Brain microvascular endothelial cell (primary cell): ENCODE data around the gene OR13A1.
"Not testable (repeated sequence)": the region's sequence is repeated elsewhere in the genome, so short reads cannot be mapped to it uniquely, and the experiment has no call there.

Source experiments
- DNase-seq: peaks from one replicate; pipeline ENCODE4 v3.0.0-alpha.2; 2020
- H3K27ac ChIP-seq: fragments of 250-450 bp; sonication (Bioruptor Pico); 2 replicates; pipeline ENCODE4 v1.5.1; 2020; ENCODE audit warnings: mild to moderate bottlenecking, moderate library complexity
- H3K27me3 ChIP-seq: fragments of 250-450 bp; sonication (Bioruptor Pico); replicated peaks from 2 replicates; pipeline ENCODE4 v1.5.1; 2020; ENCODE audit warnings: mild to moderate bottlenecking
- H3K36me3 ChIP-seq: fragments of 250-450 bp; sonication (Bioruptor Pico); replicated peaks from 2 replicates; pipeline ENCODE4 v1.5.1; 2020; ENCODE audit warnings: mild to moderate bottlenecking
- H3K4me3 ChIP-seq: 2 replicates; pipeline ENCODE4 v1.5.1; 2011; ENCODE audit warnings: low read depth, mild to moderate bottlenecking, control low read depth, low read length, moderate library complexity
- CTCF ChIP-seq: IDR thresholded peaks from 2 replicates; pipeline ENCODE4 v1.5.1; 2011; ENCODE audit warnings: low read depth, mild to moderate bottlenecking, moderate library complexity, low read length, control low read depth, inconsistent platforms; ENCODE audit errors: missing control alignments
- in situ Hi-C: cut with HindIII; loops from 2 replicates; pipeline ENCODE4 v1.10.0; 2017; ENCODE audit warnings: low sequenced_read_pairs, low pct_ligation_motif_present

Gene OR13A1

GRCh38 chr10:45339894-45340293 is 24.5 kb upstream of the OR13A1 start:
- H3K27ac ChIP-seq = no peak overlapping the region
- no peak overlapping the region for H3K4me3 ChIP-seq
- H3K27me3 ChIP-seq = no peaks in the 10 kb centered on the region
- no peaks in the 10 kb centered on the region for H3K36me3 ChIP-seq
- no peak for TF ChIP-seq CTCF
- in situ Hi-C loops = no loop called here
- DNase-seq = no peak

GRCh38 chr10:45331824-45332223 is 16.4 kb upstream of the OR13A1 start:
- H3K4me3 ChIP-seq, H3K27ac ChIP-seq, H3K36me3 ChIP-seq, in situ Hi-C loops, DNase-seq, H3K27me3 ChIP-seq: not testable (repeated sequence)

- DNase-seq, in situ Hi-C loops, H3K36me3 ChIP-seq, H3K4me3 ChIP-seq, H3K27ac ChIP-seq, H3K27me3 ChIP-seq: not testable (repeated sequence)
Measured at GRCh38 chr10:45326864-45327263, 11.5 kb upstream of the OR13A1 start.

- in situ Hi-C loops = no loop called here
- no peaks in the 10 kb centered on the region for H3K27me3 ChIP-seq
- H3K27ac ChIP-seq = no peak overlapping the region
- no peaks in the 10 kb centered on the region for H3K36me3 ChIP-seq
- no peak for DNase-seq
- no peak for TF ChIP-seq CTCF
- H3K4me3 ChIP-seq = no peak overlapping the region
Measured at GRCh38 chr10:45325116-45325515, 9.7 kb upstream of the OR13A1 start.

GRCh38 chr10:45319702-45320101 is 4.3 kb upstream of the OR13A1 start:
- Histone ChIP-seq H3K27ac (no peak overlapping the region), H3K36me3 (no peaks in the 10 kb centered on the region), H3K4me3 (no peak overlapping the region), H3K27me3 (no peaks in the 10 kb centered on the region)
- no peak for DNase-seq
- TF ChIP-seq CTCF = no peak
- in situ Hi-C loops = no loop called here

- no peak overlapping the region for H3K27ac ChIP-seq
- H3K27me3 ChIP-seq = no peaks in the 10 kb centered on the region
- no peak for TF ChIP-seq CTCF
- DNase-seq = no peak
- in situ Hi-C loops = no loop called here
- H3K36me3 ChIP-seq = no peaks in the 10 kb centered on the region
- H3K4me3 ChIP-seq = no peak overlapping the region
Measured at GRCh38 chr10:45313264-45313873, 2.0 kb downstream of the OR13A1 start.

- no peaks in the 10 kb centered on the region for H3K36me3 ChIP-seq
- in situ Hi-C loops = no loop called here
- H3K27me3 ChIP-seq = no peaks in the 10 kb centered on the region
- no peak overlapping the region for H3K27ac ChIP-seq
- no peak overlapping the region for H3K4me3 ChIP-seq
- no peak for DNase-seq
- TF ChIP-seq CTCF = no peak
Measured at GRCh38 chr10:45308707-45309106, 6.7 kb downstream of the OR13A1 start.
